ENCODE results near the gene GON7.
"Not testable (repeated sequence)": the region's sequence is repeated elsewhere in the genome, so short reads cannot be mapped to it uniquely, and the experiment has no call there.

The GON7 gene

DNA sequence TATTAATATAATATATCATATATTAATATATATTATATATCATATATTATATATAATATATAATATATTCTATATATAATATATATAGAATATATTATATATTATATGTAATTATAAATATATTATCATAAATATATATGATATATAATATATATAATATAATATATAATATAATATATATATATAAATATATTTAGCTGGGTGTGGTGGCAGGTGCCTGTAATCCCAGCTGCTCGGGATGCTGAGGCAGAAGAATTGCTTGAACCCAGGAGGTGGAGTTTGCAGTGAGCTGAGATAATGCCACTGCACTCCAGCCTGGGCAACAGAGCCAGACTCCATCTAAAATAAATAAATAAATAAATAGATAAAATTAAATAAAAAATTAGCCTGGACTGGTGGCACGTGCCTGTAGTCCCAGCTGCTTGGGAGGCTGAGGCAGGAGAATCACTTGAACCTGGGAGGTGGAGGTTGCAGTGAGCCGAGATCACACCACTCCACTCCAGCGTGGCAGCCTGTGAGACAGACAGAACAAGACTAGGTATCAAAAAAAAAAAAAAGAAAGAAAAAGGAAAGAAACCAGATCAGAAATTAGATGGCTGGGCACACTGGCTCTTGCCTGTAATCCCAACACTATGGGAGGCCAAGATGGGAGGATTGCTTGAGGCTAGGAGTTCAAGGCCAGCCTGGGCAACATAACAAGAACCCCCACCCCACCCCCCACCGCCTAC is 47.1 kb downstream of the GON7 start:
- not testable (repeated sequence) for DNase-seq (ENCODE audit: low read depth in 2 of 2)

- not testable (repeated sequence) for DNase-seq (ENCODE audit: low read depth in 2 of 2)
Measured at GRCh38 chr14:93158349-93158748, 48.5 kb downstream of the GON7 start.

GRCh38 chr14:93156693-93157369 is 50.0 kb downstream of the GON7 start:
- no peak for DNase-seq (ENCODE audit: low read depth in 2 of 2)

- no peak for DNase-seq (ENCODE audit: low read depth in 2 of 2)
Measured at GRCh38 chr14:93155667-93156066, 51.2 kb downstream of the GON7 start.

- no peak for DNase-seq (ENCODE audit: low read depth in 2 of 2)
Measured at GRCh38 chr14:93153121-93153520, 53.7 kb downstream of the GON7 start.
